H9 (cell line): ENCODE measurements around the gene ANO10. TPM values are rescaled to one million over a fixed set of nuclear protein-coding genes. Genes with fewer than 3 reads are reported as not detected.

ENCODE experiments used
- DNase-seq: peaks from one replicate; pipeline ENCODE4 v3.0.0-alpha.2; 2017
- H2AFZ ChIP-seq: one replicate; pipeline ENCODE4 v1.6.1; 2013; ENCODE audit warnings: mild to moderate bottlenecking, low read length, control low read depth, moderate library complexity
- H2AK5ac ChIP-seq: 2 replicates; pipeline ENCODE4 v1.6.1; 2013; ENCODE audit warnings: low read length, control low read depth, mixed read lengths; ENCODE audit not compliant: insufficient read length
- H2BK120ac ChIP-seq: one replicate; pipeline ENCODE4 v1.6.1; 2013; ENCODE audit warnings: low read depth, mild to moderate bottlenecking, low read length, control low read depth, inconsistent platforms; ENCODE audit not compliant: poor library complexity, severe bottlenecking
- H2BK12ac ChIP-seq: 2 replicates; pipeline ENCODE4 v1.6.1; 2013; ENCODE audit warnings: low read length, control low read depth, mixed read lengths, low read depth; ENCODE audit not compliant: insufficient read length
- H2BK15ac ChIP-seq: 2 replicates; pipeline ENCODE4 v1.6.1; 2013; ENCODE audit warnings: low read depth, low read length, control low read depth
- H2BK20ac ChIP-seq: one replicate; pipeline ENCODE4 v1.6.1; 2013; ENCODE audit warnings: low read depth, mild to moderate bottlenecking, low read length, control low read depth, inconsistent platforms; ENCODE audit not compliant: poor library complexity, severe bottlenecking
- H2BK5ac ChIP-seq: 2 replicates; pipeline ENCODE4 v1.6.1; 2013; ENCODE audit warnings: low read length, control low read depth, mixed read lengths; ENCODE audit not compliant: insufficient read length
- H3K14ac ChIP-seq: 2 replicates; pipeline ENCODE4 v1.6.1; 2013; ENCODE audit warnings: low read length, control low read depth; ENCODE audit not compliant: insufficient read depth
- H3K18ac ChIP-seq: 2 replicates; pipeline ENCODE4 v1.6.1; 2013; ENCODE audit warnings: low read depth, mild to moderate bottlenecking, mixed read lengths, low read length, control low read depth; ENCODE audit not compliant: insufficient read length
- H3K23ac ChIP-seq: 2 replicates; pipeline ENCODE4 v1.6.1; 2013; ENCODE audit warnings: low read length, control low read depth, mixed read lengths, low read depth; ENCODE audit not compliant: insufficient read length
- H3K23me2 ChIP-seq: 2 replicates; pipeline ENCODE4 v1.6.1; 2013; ENCODE audit warnings: low read depth, mild to moderate bottlenecking, mixed read lengths, low read length, control low read depth; ENCODE audit not compliant: insufficient read length, poor library complexity, severe bottlenecking
- H3K27ac ChIP-seq: 2 replicates; pipeline ENCODE4 v1.5.1; 2013; ENCODE audit warnings: low read length, control low read depth, mixed read lengths, low read depth; ENCODE audit not compliant: insufficient read length
- H3K27me3 ChIP-seq: 2 replicates; pipeline ENCODE4 v1.6.1; 2013; ENCODE audit warnings: low read length, control low read depth, inconsistent platforms; ENCODE audit not compliant: insufficient read depth
- H3K4ac ChIP-seq: 2 replicates; pipeline ENCODE4 v1.6.1; 2013; ENCODE audit warnings: low read depth, mild to moderate bottlenecking, control low read depth, inconsistent platforms, low read length, moderate library complexity
- H3K4me1 ChIP-seq: 2 replicates; pipeline ENCODE4 v1.6.1; 2013; ENCODE audit warnings: low read length, control low read depth, inconsistent platforms; ENCODE audit not compliant: insufficient read depth
- H3K4me2 ChIP-seq: 2 replicates; pipeline ENCODE4 v1.6.1; 2013; ENCODE audit warnings: low read length, control low read depth, mixed read lengths; ENCODE audit not compliant: insufficient read length, insufficient read depth
- H3K56ac ChIP-seq: 2 replicates; pipeline ENCODE4 v1.6.1; 2013; ENCODE audit warnings: low read depth, mild to moderate bottlenecking, mixed read lengths, low read length, control low read depth; ENCODE audit not compliant: insufficient read length
- H3K79me1 ChIP-seq: 2 replicates; pipeline ENCODE4 v1.6.1; 2013; ENCODE audit warnings: low read depth, mild to moderate bottlenecking, moderate library complexity, low read length, control low read depth, inconsistent platforms; ENCODE audit not compliant: insufficient read depth, poor library complexity, severe bottlenecking
- H3K79me2 ChIP-seq: 2 replicates; pipeline ENCODE4 v1.6.1; 2013; ENCODE audit warnings: low read length, control low read depth, inconsistent platforms; ENCODE audit not compliant: insufficient read depth
- H3K9ac ChIP-seq: 2 replicates; pipeline ENCODE4 v1.6.1; 2013; ENCODE audit warnings: low read length, control low read depth, mixed read lengths; ENCODE audit not compliant: insufficient read length; ENCODE audit errors: extremely low read depth
- H3K9me3 ChIP-seq: one replicate; pipeline ENCODE4 v1.6.1; 2013; ENCODE audit warnings: low read depth, low read length, inconsistent platforms; ENCODE audit not compliant: control insufficient read depth
- H3T11ph ChIP-seq: one replicate; pipeline ENCODE4 v1.6.1; 2013; ENCODE audit warnings: mild to moderate bottlenecking, low read length, control low read depth, inconsistent platforms
- H4K20me1 ChIP-seq: one replicate; pipeline ENCODE4 v1.6.1; 2013; ENCODE audit not compliant: control insufficient read depth, insufficient read length, insufficient read depth
- H4K5ac ChIP-seq: 2 replicates; pipeline ENCODE4 v1.6.1; 2013; ENCODE audit warnings: low read depth, mild to moderate bottlenecking, mixed read lengths, low read length, control low read depth; ENCODE audit not compliant: insufficient read length
- H4K8ac ChIP-seq: replicated peaks from 2 replicates; pipeline ENCODE4 v1.6.1; 2013; ENCODE audit warnings: low read length, control low read depth, mixed read lengths, low read depth; ENCODE audit not compliant: insufficient read length
- H4K91ac ChIP-seq: 2 replicates; pipeline ENCODE4 v1.6.1; 2013; ENCODE audit warnings: low read depth, mild to moderate bottlenecking, moderate library complexity, mixed read lengths, low read length, control low read depth; ENCODE audit not compliant: insufficient read length
- H3K27ac Mint-ChIP-seq, 3 experiments: 2 replicates in 2 of 3; 3 replicates in 1 of 3; pipeline ENCODE4 v1.8.0; 2020 to 2021; ENCODE audit warnings: mixed read lengths in 3 of 3, mild to moderate bottlenecking in 1 of 3, moderate library complexity in 1 of 3
- H3K27me3 Mint-ChIP-seq: 2 replicates; pipeline ENCODE4 v1.8.0; 2021; ENCODE audit warnings: low read depth, mild to moderate bottlenecking, moderate library complexity, mixed read lengths
- H3K36me3 Mint-ChIP-seq, 3 experiments: 2 replicates in 2 of 3; 3 replicates in 1 of 3; pipeline ENCODE4 v1.8.0; 2020 to 2021; ENCODE audit warnings: low read depth in 3 of 3, mixed read lengths in 3 of 3; ENCODE audit not compliant: insufficient read depth in 1 of 3
- H3K4me1 Mint-ChIP-seq, 2 experiments: 2 replicates each; pipeline ENCODE4 v1.8.0; 2020; ENCODE audit warnings: mixed read lengths in 2 of 2
- H3K4me3 Mint-ChIP-seq, 2 experiments: 2 replicates in 1 of 2; 3 replicates in 1 of 2; pipeline ENCODE4 v1.8.0; 2020 to 2021; ENCODE audit warnings: mild to moderate bottlenecking in 2 of 2, mixed read lengths in 2 of 2, moderate library complexity in 1 of 2
- H3K9me3 Mint-ChIP-seq, 2 experiments: 2 replicates in 1 of 2; 3 replicates in 1 of 2; pipeline ENCODE4 v1.8.0; 2020; ENCODE audit warnings: mild to moderate bottlenecking in 2 of 2, mixed read lengths in 2 of 2, moderate library complexity in 1 of 2
- WGBS: extraction: QIAGEN DNeasy Blood & Tissue Kit; methylation state at CpG from one replicate; pipeline ENCODE4 v1.1.7; 2013; ENCODE audit warnings: missing lambda C conversion rate, low lambda C conversion rate, mixed read lengths; ENCODE audit not compliant: insufficient read length; ENCODE audit errors: extremely low coverage; 5-methylcytosine and 5-hydroxymethylcytosine counted together
- total RNA-seq: library from RNA; stranded (reverse); gene quantifications from 2 replicates; pipeline ENCODE4 v1.2.1, GENCODE V29; 2021
- TF ChIP-seq, protein P1 (sequence below): fragments of 200-600 bp; sonication (generic); conservative IDR thresholded peaks from 3 replicates; pipeline ENCODE4 v1.8.0; 2021; ENCODE audit warnings: antibody characterized with exemption, mild to moderate bottlenecking

ANO10 gene
- total RNA-seq, 1 experiment from 2014 or later, result 38.7 TPM

DNA sequence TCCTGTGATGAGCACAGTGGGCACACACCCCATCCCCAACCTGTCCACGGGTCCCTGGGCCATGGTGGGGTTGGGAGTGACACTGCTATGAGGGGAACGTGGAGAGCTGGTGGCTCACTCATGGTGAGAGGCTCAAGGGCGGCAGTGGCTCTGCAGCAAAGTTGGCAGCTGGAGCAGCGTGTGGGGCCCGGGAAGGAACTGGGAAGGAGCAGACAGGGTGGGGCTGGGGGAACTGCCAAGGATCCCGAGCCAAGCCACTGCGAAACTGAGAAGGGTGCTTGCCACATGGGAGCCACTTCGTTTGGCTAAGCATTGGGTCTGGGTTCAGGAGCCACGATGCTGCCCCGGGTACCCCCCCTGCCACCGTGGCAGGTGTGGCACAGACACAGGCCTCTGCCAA is 255.3 kb downstream of the ANO10 start:
- Histone ChIP-seq H3K4me1 (no peaks in the 10 kb centered on the region; the same call in 1 of the 2 replicates), H3K18ac (no peak overlapping the region), H3K27me3 (no peaks in the 10 kb centered on the region), H3K79me2 (no peaks in the 10 kb centered on the region), H2BK20ac (no peak overlapping the region), H4K91ac (no peak overlapping the region), H3K4me2 (no peak overlapping the region), H3K27ac (no peak overlapping the region), H4K5ac (no peak overlapping the region), H2AFZ (no peak overlapping the region), H3K56ac (no peak overlapping the region), H3K4ac (no peak overlapping the region), H3K14ac (no peak overlapping the region), H2BK12ac (no peak overlapping the region), H3T11ph (no peak overlapping the region), H2BK5ac (no peak overlapping the region), H4K8ac (no peak overlapping the region), H3K9ac (no peak overlapping the region), H3K23ac (no peak overlapping the region), H2BK15ac (no peak overlapping the region), H2BK120ac (no peak overlapping the region), H3K9me3 (no peaks in the 10 kb centered on the region), H3K79me1 (no peaks in the 10 kb centered on the region), H3K23me2 (no peaks in the 10 kb centered on the region), H4K20me1 (no peaks in the 10 kb centered on the region), H2AK5ac (no peak overlapping the region)
- H3K4me1 Mint-ChIP-seq, result peaks cover 20% of the 10 kb centered on the region in 2 experiments
- H3K9me3 Mint-ChIP-seq, result no peaks in the 10 kb centered on the region; a peak in 1 of 5 replicates
- TF ChIP-seq, protein P1, sequence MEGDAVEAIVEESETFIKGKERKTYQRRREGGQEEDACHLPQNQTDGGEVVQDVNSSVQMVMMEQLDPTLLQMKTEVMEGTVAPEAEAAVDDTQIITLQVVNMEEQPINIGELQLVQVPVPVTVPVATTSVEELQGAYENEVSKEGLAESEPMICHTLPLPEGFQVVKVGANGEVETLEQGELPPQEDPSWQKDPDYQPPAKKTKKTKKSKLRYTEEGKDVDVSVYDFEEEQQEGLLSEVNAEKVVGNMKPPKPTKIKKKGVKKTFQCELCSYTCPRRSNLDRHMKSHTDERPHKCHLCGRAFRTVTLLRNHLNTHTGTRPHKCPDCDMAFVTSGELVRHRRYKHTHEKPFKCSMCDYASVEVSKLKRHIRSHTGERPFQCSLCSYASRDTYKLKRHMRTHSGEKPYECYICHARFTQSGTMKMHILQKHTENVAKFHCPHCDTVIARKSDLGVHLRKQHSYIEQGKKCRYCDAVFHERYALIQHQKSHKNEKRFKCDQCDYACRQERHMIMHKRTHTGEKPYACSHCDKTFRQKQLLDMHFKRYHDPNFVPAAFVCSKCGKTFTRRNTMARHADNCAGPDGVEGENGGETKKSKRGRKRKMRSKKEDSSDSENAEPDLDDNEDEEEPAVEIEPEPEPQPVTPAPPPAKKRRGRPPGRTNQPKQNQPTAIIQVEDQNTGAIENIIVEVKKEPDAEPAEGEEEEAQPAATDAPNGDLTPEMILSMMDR, result no peak
- peaks cover 8 to 29% (median 13%) of the 10 kb centered on the region in 3 experiments for H3K36me3 Mint-ChIP-seq
- H3K27ac Mint-ChIP-seq, result no peak overlapping the region
- H3K27me3 Mint-ChIP-seq, result peaks cover 1% of the 10 kb centered on the region; the same call in 1 of the 2 replicates
- WGBS, result no CpG with 5 or more reads among the region's 11 CpGs
- H3K4me3 Mint-ChIP-seq, result no peak overlapping the region
- no peak for DNase-seq
